Hepatocyte (in vitro differentiated cells): ENCODE data around the gene CAPN13. TPM values are rescaled to one million over a fixed set of nuclear protein-coding genes. Genes with fewer than 3 reads are reported as not detected.
A peak's percentile ranks its signal among the peaks of the same experiment; 100 is the strongest.

Experiments
- DNase-seq: peaks from one replicate; pipeline ENCODE4 v3.0.0-alpha.2; 2016; ENCODE audit warnings: low spot score
- H2AFZ ChIP-seq: fragments of 200-600 bp; sonication (generic); 2 replicates; pipeline ENCODE4 v1.6.0; 2016; ENCODE audit warnings: antibody characterized with exemption, mild to moderate bottlenecking
- H3K27ac ChIP-seq: fragments of 200-600 bp; sonication (generic); 2 replicates; pipeline ENCODE4 v1.5.1; 2016; ENCODE audit warnings: mild to moderate bottlenecking
- H3K27me3 ChIP-seq: fragments of 200-600 bp; sonication (generic); 2 replicates; pipeline ENCODE4 v1.6.1; 2016
- H3K36me3 ChIP-seq: fragments of 200-600 bp; sonication (generic); replicated peaks from 2 replicates; pipeline ENCODE4 v1.5.1; 2016; ENCODE audit warnings: low read depth; ENCODE audit not compliant: insufficient read depth
- H3K4me1 ChIP-seq: fragments of 200-600 bp; sonication (generic); 2 replicates; pipeline ENCODE4 v1.5.1; 2016; ENCODE audit warnings: mild to moderate bottlenecking, moderate library complexity; ENCODE audit not compliant: insufficient read depth
- H3K4me2 ChIP-seq: fragments of 200-600 bp; sonication (generic); 2 replicates; pipeline ENCODE4 v1.6.0; 2016
- H3K4me3 ChIP-seq: fragments of 200-600 bp; sonication (generic); 2 replicates; pipeline ENCODE4 v1.5.1; 2016; ENCODE audit warnings: mild to moderate bottlenecking
- H3K79me2 ChIP-seq: fragments of 200-600 bp; sonication (generic); 2 replicates; pipeline ENCODE4 v1.6.0; 2017; ENCODE audit warnings: mild to moderate bottlenecking
- H3K9me2 ChIP-seq: fragments of 200-600 bp; sonication (generic); replicated peaks from 2 replicates; pipeline ENCODE4 v1.6.0; 2017; ENCODE audit warnings: mild to moderate bottlenecking; ENCODE audit not compliant: insufficient read depth
- H3K9me3 ChIP-seq: fragments of 200-600 bp; sonication (generic); 2 replicates; pipeline ENCODE4 v1.5.1; 2016; ENCODE audit warnings: low read depth, mild to moderate bottlenecking
- H4K20me1 ChIP-seq: fragments of 200-600 bp; sonication (generic); 2 replicates; pipeline ENCODE4 v1.6.0; 2016; ENCODE audit warnings: mild to moderate bottlenecking; ENCODE audit not compliant: insufficient read depth, poor library complexity, severe bottlenecking
- EZH2 ChIP-seq: fragments of 200-600 bp; sonication (generic); IDR thresholded peaks from 2 replicates; pipeline ENCODE4 v1.6.1; 2016; ENCODE audit warnings: antibody characterized with exemption, mild to moderate bottlenecking, borderline replicate concordance
- EZH2phosphoT487 ChIP-seq: fragments of 200-600 bp; sonication (generic); IDR thresholded peaks from one replicate; pipeline ENCODE4 v1.6.1; 2018; ENCODE audit warnings: antibody characterized with exemption, mild to moderate bottlenecking, low read depth, moderate library complexity; ENCODE audit not compliant: unreplicated experiment, severe bottlenecking
- WGBS: methylation state at CpG from one replicate; pipeline ENCODE4 v1.1.6; 2016; ENCODE audit warnings: low lambda C conversion rate; ENCODE audit errors: missing lambda C conversion rate; 5-methylcytosine and 5-hydroxymethylcytosine counted together
- polyA plus RNA-seq: library from polyadenylated mRNA; unstranded; fragments of >200 nt; fragmentation: Nextera tagmentation; extraction: Ambion mirVana; gene quantifications from 2 replicates; pipeline ENCODE4 v1.2.1, GENCODE V29; 2016
- total RNA-seq: library from RNA; depleted of rRNA; stranded (reverse); fragments of >200 nt; gene quantifications from 2 replicates; pipeline ENCODE4 v1.2.3, GENCODE V29; 2014
- TF ChIP-seq, protein P1 (sequence below): fragments of 200-600 bp; sonication (generic); IDR thresholded peaks from 2 replicates; pipeline ENCODE4 v1.5.1; 2016; ENCODE audit warnings: antibody characterized with exemption, mild to moderate bottlenecking; ENCODE audit not compliant: poor library complexity

Gene CAPN13
- total and polyA plus RNA-seq, 2 experiments from 2014 or later: 5.9 to 6.0 TPM

DNA sequence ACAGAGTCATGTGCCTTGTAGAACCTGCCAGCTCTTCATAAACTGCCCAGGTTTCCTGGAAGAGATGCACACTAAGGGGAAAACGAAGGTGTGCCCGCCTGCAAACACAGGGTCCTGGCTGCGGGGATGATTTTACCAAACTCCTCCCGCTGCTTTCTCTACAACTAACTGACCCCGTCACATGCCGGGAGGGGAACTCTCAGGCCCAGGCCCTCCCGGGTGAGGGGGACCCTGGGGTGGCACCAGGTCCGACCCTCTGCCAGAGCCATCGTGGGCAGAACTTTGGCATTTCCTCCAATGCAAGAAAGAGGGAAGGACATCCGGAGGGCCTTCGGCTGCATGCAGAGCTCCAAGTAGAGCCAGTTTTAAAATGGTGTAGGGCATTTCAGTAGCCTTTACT, 28.6 kb downstream of the CAPN13 start:
- Histone ChIP-seq H2AFZ (no peak overlapping the region), H3K27ac (no peak overlapping the region), H3K9me2 (no peaks in the 10 kb centered on the region), H3K4me3 (no peak overlapping the region), H3K79me2 (no peaks in the 10 kb centered on the region), H3K9me3 (no peaks in the 10 kb centered on the region), H3K4me1 (peaks cover 22% of the 10 kb centered on the region), H3K4me2 (no peak overlapping the region), H3K36me3 (no peaks in the 10 kb centered on the region), H4K20me1 (no peaks in the 10 kb centered on the region), H3K27me3 (no peaks in the 10 kb centered on the region)
- TF ChIP-seq EZH2 (no peak), EZH2phosphoT487 (no peak)
- TF ChIP-seq, protein P1, sequence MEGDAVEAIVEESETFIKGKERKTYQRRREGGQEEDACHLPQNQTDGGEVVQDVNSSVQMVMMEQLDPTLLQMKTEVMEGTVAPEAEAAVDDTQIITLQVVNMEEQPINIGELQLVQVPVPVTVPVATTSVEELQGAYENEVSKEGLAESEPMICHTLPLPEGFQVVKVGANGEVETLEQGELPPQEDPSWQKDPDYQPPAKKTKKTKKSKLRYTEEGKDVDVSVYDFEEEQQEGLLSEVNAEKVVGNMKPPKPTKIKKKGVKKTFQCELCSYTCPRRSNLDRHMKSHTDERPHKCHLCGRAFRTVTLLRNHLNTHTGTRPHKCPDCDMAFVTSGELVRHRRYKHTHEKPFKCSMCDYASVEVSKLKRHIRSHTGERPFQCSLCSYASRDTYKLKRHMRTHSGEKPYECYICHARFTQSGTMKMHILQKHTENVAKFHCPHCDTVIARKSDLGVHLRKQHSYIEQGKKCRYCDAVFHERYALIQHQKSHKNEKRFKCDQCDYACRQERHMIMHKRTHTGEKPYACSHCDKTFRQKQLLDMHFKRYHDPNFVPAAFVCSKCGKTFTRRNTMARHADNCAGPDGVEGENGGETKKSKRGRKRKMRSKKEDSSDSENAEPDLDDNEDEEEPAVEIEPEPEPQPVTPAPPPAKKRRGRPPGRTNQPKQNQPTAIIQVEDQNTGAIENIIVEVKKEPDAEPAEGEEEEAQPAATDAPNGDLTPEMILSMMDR: no peak
- DNase-seq: no peak
- 95% methylated on average over 11 of the region's 11 CpGs for WGBS

DNA sequence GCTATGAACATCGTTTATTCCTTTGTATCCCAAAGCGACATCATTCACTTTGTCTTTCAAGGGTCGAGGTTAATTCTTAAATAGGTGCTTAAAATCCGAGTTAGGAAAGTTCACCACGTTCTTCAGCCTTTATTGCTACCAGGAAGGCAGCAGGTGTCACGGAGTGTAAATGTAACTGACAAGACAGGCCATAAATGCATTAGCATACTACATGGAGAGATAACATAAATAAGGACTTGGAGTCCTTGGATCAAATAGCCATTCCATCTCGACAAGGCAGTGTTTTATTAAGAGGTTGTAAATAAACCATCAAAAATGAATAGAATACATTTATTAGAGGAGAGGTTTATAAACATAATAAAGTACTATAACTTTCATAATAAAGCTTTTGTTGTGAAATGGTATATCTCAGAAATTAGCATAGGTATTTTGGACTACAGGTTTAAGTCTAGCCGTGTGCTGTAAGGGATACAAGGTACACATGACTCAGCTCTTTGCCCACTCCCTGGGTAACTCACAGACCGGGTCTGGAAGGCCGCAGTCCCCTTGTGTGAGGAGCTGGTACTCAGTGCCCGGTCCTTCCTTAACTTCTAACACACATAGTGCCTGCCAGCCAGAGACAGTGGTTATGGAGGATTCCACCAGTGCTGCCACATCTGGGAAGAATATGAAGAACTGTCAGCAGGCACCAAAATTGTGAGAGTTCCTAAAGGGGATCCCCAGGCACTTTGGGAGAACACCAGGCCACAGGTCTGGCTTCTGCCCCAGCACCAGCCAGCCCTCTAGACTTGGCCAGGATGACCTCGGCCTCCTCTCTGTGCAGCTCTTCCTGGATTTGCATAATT, 29.4 kb downstream of the CAPN13 start:
- Histone ChIP-seq H2AFZ (no peak overlapping the region), H3K4me3 (no peak overlapping the region), H3K79me2 (no peaks in the 10 kb centered on the region), H3K36me3 (no peaks in the 10 kb centered on the region), H4K20me1 (no peaks in the 10 kb centered on the region), H3K9me2 (no peaks in the 10 kb centered on the region), H3K27me3 (no peaks in the 10 kb centered on the region), H3K4me2 (peak overlapping the region; percentile 67), H3K4me1 (peaks cover 22% of the 10 kb centered on the region), H3K27ac (peak overlapping the region; percentile 63), H3K9me3 (no peaks in the 10 kb centered on the region)
- TF ChIP-seq EZH2phosphoT487: no peak
- TF ChIP-seq, protein P1: no peak
- TF ChIP-seq EZH2: no peak
- DNase-seq: peak; percentile 33
- 64% methylated on average over 12 of the region's 12 CpGs for WGBS

DNA sequence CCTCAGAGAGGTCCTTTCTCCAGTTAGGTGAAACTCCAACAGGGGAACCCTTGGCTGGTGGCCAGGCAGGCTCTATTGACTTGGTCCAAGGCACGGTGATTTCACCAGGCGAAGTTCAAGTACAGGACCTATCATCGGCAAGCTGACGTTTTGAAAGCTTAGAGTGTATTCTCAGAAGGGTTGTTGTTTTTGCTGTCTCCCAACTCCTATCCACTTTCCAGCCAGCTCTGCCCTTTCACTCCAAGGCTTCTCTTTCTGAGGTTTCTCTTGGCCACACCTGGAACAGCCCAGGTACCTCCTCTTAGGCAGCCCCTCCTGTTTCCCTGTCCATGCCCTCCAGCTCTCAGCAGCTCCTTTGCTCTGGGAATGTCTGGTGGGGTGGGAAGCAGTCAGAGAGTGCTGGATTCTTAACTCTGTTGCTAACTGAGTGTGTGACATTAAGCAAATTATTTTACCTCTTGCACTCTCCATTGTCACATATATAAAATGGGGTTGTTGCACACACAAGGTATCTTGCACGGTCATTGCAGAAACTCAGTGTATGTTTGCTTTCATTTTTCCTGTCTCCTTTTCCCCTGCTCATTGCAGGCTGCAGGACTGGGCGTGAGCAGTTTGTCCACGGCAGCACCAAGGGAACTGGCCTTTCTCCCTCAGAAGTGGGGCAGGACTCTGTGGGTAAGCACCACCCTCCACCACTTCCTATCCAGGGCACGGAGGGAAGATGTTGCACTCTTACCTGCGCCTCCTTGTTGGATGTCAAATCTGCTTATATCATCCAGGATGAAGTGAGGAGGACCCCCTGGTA, 30.2 kb downstream of the CAPN13 start:
- Histone ChIP-seq H3K9me3 (no peaks in the 10 kb centered on the region), H3K79me2 (no peaks in the 10 kb centered on the region), H3K36me3 (no peaks in the 10 kb centered on the region), H2AFZ (no peak overlapping the region), H4K20me1 (no peaks in the 10 kb centered on the region), H3K27me3 (no peaks in the 10 kb centered on the region), H3K4me1 (peaks cover 17% of the 10 kb centered on the region), H3K9me2 (no peaks in the 10 kb centered on the region), H3K4me3 (no peak overlapping the region), H3K27ac (peak overlapping the region; percentile 63), H3K4me2 (peak overlapping the region; percentile 67)
- WGBS: 67% methylated on average over 9 of the region's 9 CpGs
- TF ChIP-seq EZH2 (no peak), EZH2phosphoT487 (no peak)
- TF ChIP-seq, protein P1: no peak
- DNase-seq: peak; percentile 62
